ENCODE data around the gene CNDP1.

Gene CNDP1

GRCh38 chr18:74582642-74583041, 48.3 kb downstream of the CNDP1 start:
- no peak for DNase-seq (ENCODE audit: low spot score)

DNA sequence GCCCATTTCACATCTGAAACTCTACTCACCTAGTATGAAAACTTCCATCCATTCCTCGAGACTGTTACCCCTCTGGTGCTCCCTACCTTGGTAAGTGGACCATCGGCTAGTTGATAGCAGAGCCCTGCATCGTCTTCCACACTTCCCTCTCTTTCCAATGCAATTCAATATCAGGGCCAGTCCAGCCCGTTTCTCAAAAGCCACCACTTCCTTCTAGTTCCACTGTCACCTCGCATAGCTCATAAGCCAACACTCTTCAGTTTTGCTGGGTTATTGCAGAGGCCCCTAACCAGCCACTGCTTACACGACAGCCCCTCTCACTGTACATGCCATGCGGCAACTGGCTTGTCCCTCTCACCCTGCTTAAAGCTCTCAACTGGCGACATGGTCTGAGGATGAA, 53.1 kb downstream of the CNDP1 start:
- no peak for DNase-seq (ENCODE audit: low spot score)

DNA sequence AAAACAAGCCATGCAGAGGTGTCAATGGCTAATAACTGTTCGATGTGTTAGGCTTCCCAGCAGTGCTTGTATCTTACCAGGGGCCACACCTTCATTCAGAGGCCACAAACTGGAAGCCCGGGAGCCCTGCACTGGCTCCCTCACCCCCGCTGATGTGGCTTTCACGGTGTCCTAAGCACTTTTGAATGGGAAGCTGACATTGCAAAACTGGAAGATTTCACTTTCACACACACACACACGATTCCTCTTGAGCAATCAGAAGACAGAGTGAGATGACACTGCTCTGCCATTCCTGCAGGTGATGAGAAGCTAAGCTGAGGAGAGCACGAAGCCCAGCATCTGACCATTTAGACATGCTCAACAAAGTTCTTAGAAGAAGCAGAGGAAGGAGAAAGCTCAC, 54.7 kb downstream of the CNDP1 start:
- no peak for DNase-seq (ENCODE audit: low spot score)

DNA sequence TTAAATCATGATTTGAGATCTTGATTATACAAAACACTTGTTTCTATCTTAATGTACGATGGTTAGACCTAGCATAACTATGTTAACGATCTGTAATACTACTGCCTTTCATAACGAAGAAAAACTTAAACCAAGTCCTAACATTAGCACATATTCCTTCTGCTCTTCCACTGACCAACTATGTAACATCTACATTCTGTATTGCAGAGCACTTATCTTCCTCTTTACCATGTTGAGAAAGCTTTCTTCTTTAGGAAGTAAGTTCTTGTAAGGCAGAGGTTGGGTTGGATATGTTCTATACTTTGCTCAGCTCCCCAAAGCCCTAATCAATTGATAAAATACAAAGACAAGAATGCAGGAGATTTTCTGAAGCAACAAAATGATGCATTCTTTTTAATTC, 55.5 kb downstream of the CNDP1 start:
- DNase-seq (ENCODE audit: low spot score) = no peak

- DNase-seq (ENCODE audit: low spot score) = no peak
Measured at GRCh38 chr18:74590671-74591070, 56.4 kb downstream of the CNDP1 start.

DNA sequence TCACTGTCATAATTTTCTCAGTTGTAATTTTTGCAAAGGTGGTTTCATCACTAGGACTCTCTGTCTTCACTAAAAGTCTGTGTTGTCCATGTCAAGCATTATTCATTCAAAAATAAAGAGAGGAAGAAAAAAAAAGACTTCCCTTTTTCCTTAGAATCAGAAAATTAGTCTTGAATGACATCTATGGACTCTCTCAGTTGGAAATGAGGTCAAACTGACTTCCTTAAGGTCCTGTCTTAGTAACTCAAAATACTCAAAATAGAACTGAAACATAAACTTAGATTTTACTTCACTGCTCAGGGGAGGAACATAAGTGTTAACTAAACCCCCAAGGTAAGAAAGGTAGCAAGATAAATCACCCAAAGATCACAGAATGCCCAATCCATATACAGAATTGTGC, 61.1 kb downstream of the CNDP1 start:
- no peak for DNase-seq (ENCODE audit: low spot score)

DNA sequence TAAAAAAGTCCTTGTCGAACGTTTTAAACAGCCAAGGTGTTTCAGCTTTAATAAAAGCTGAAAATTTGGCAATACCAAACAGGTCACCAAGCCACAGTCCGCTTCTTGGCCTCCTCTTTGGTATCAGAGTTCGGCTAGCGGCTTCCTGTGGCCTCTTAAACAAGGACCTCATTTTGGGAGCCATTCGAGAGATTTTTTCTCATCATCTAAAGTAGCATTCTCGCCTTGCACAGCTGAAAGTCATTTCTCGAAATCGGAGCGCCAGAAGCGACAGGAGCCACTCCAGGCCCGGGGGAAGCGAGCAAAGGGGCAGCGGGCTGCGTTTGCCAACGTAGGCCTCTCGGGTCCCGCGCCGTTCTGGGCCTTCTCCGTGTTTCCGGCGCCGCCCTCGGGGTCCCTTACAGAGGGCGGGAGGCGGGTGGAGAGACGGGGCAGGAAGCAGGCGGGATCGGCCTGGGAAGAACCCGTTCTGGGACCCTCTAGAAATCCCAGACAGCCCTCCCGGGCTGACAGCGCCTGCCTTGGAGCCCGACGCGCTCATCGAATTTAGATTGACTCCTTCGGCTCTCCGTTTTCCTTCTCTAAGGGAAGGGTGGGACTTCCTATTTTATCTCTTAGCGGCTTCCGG, 62.8 kb downstream of the CNDP1 start:
- DNase-seq (ENCODE audit: low spot score) = peak; percentile 65

DNA sequence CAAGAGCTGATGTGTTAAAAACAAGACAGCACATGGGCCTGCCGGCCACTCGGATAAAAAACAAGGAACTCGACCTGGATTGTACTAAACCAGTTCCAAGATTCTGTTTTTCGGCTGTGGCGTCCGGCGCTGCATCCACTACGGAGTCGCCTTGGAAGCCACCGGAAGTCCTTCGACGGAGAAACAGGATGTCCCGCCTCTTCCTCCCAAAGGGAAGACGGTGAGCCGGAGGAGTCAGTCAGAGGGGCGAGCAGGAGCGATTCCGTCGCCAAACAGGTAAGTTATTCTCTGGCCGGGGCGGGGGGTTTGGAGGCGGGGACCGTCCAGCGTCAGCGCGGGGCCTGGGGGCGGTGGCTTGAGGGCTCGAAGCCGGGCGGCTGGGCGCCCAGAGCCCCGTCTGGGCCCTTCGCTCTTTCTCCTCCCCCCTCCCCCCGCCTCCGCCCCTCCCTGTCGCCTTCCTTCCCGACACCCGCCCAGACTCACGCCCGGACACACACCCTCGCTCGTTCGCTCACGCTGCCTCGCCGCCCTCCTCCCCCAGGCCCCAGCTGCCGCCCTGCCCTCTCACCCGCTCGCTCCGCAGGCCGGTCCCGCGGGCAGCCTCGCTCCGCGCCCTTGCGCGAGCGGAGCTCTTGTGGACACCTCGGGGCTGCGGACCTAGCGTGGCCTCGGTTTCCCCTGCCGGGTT, 63.5 kb downstream of the CNDP1 start, which contains the start of gene ZNF407:
TSS of gene ZNF407 (plus strand) at position 209 of the 688 bp plus-strand sequence. CDS start 33,150 bp downstream, outside the sequence.
- peak; percentile 92 for DNase-seq (ENCODE audit: low spot score)

DNA sequence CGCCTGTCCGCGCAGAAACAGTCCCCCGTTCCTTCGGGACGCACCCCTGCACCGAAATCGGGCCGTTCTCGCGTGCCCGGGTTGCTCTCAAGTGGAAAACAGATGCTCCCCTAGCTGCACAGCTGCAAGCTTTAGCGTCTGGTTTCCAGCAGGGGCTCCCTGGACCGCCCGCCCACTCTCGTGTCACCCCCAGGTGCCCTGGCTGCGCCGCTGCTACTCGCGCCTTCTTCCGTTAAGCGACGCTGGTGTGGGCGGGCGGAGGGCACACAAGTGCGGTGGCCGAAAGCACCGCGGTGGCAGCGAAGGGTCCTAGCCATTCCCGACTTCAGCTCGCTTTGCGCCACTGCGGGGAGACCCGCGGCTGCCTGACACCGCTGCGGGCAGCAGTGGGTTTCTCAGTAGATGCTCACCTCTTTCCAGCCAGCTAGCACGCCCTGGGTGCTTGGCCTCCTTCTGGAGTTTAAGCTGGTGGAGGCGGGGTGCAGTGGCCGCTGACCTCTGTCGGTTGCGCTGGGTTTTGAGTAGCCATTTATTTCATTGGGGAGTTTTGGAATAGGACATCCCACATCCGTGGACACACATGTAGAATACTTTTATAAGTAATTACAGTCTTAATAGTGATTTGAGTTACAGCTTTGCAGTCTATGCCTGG, 64.2 kb downstream of the CNDP1 start:
- DNase-seq (ENCODE audit: low spot score) = peak; percentile 64

DNA sequence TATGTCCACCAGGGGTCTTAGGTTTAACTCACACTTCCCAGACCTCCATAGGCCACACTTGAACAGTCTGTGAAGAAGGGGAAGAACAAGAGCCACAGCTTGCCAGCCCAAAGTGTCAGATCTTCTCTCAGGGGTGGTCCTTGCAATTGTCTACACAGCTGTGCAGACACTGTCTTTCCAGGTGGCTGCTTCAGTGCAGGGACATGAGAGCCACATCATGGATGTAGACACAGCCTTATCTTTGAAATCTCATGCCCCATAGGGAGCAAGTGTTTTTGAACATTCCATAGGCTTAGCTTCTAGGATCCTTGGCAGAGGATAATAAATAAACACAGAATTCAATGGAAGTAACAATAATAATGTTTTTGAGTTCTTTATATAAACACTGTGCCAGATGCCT, 70.1 kb downstream of the CNDP1 start:
- no peak for DNase-seq (ENCODE audit: low spot score)

- peak; percentile 58 for DNase-seq (ENCODE audit: low spot score)
Measured at GRCh38 chr18:74604774-74605173, 70.5 kb downstream of the CNDP1 start.

DNA sequence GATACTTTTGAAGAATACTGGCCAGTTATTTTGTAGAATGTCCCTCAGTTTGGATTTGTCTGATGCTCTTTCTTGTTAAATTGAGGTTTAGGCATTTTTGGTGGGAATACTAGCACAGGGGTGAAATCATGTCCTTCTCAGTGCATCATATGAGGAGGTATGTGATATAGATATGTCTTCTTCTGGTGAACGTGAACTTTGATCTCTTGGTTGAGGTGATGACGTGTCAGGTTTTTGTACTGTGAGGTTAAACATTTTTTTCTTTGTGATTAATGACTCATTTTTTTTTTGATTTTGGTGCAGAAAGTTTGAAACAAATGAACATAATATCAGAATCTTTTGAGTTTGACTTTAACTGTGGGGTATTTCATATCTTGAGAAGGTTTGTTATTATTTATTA, 74.4 kb downstream of the CNDP1 start:
- no peak for DNase-seq (ENCODE audit: low spot score)

DNA sequence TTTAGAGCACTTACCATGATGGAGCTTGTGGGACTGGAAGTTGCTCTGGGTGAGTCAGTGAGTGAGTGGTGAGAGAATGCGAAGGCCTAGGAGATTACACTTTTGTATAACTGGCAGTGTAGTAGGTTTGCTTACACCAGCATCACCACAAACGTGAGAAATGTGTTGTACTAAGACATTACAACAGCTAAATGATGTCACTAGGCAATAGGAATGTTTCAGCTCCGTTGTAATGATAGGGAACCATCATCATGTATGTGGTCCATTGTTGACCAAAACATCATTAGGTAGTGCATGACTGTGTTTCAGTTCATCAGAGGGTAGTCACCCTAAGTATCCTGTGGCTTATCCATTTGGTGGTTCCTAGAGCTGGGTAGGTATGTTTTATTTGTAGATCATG, 75.2 kb downstream of the CNDP1 start:
- DNase-seq (ENCODE audit: low spot score) = peak; percentile 32

DNA sequence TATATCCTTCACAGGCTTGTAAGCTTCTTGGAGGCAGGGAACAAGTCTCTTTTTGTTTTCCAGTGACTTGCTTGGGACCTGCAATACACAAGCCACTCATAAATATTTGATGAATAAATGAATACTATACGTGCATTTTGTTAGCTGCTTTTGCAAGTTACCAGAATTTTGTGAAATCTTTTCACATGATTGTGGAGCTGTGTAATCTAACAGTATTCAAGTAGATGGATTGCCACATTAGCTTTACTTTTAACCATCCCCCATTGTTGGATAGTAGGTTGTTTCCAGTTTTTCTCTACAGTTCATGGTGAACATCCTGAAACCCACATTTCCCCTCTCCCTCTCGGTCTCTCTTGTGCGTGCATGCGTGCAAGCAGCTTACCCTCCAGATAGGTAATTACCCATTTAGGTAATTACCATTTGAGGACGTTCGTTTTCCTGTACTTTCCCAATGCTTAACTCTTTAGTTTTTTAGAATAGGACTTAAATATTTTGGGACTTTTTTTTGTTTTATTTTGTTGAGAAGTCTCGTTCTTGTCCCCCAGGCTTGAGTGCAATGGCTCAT, 75.8 kb downstream of the CNDP1 start:
- DNase-seq (ENCODE audit: low spot score) = no peak

- no peak for DNase-seq (ENCODE audit: low spot score)
Measured at GRCh38 chr18:74610860-74611259, 76.6 kb downstream of the CNDP1 start.

GRCh38 chr18:74611765-74612164, 77.5 kb downstream of the CNDP1 start:
- no peak for DNase-seq (ENCODE audit: low spot score)

DNA sequence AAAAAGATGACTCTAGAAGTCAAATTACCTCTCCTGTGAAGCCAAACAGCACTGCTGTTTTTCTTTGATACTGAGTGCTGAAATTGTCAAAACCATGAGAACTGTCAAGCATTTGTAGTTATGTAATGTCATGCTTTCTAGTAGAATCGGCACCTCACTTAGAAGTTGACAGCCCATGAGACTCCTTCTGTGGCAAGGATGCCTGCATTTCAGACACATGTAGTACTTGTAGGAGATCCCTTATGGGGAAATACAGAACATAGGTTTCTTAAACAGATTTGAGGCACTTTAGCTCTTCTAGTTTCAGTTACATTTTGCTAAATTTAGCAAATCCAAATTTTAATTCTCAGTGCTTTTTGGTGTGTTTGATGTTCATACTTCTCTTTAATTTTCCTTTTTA, 79.1 kb downstream of the CNDP1 start:
- DNase-seq (ENCODE audit: low spot score) = no peak

GRCh38 chr18:74616494-74616893, 82.2 kb downstream of the CNDP1 start:
- DNase-seq (ENCODE audit: low spot score) = no peak

GRCh38 chr18:74617486-74617885, 83.2 kb downstream of the CNDP1 start:
- DNase-seq (ENCODE audit: low spot score) = no peak

- no peak for DNase-seq (ENCODE audit: low spot score)
Measured at GRCh38 chr18:74622072-74622471, 87.8 kb downstream of the CNDP1 start.

- DNase-seq (ENCODE audit: low spot score) = no peak
Measured at GRCh38 chr18:74623047-74623816, 88.9 kb downstream of the CNDP1 start.

DNA sequence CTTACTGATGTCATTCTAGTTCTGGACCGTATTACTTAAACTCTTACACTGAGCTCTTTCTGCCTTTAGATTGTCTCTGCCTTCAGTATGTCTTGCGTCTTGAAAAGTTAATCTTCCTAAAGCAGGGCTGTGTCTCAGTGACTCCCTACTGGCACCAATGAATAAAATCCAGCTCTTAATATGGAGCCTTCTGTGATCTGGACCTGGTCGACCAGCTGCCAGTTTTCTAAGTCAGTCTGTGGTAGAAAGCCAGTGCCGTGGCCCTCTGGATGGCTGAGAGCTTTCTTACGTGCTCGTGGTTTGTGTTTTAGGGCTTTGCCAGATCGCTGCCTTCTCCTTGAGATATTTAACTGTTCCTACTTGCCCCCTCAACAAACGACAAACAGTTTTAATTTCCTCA, 90.2 kb downstream of the CNDP1 start:
- no peak for DNase-seq (ENCODE audit: low spot score)

All from AG08396 (cell line).